HEK293 (cell line): Measurements from ENCODE around the gene WNT8B.

Source experiments
- CTCF ChIA-PET: fragments of 350-600 bp; formaldehyde crosslinking; extraction: SDS; loops from one replicate; lab custom pipeline; 2021; ENCODE audit warnings: antibody characterized with exemption; lab: Yijun Ruan, JAX
- POLR2A ChIA-PET: fragments of 300-600 bp; formaldehyde crosslinking; extraction: SDS; loops from one replicate; lab custom pipeline; 2020; ENCODE audit warnings: antibody characterized with exemption, inconsistent platforms; lab: Yijun Ruan, JAX
- H3K27ac ChIP-seq: fragments of 200-500 bp; sonication (Bioruptor generic); 2 replicates; pipeline ENCODE4 v1.5.1; 2014; ENCODE audit warnings: low read depth, low read length, control low read depth, inconsistent platforms; ENCODE audit errors: extremely low read depth
- H3K36me3 ChIP-seq, 2 experiments: fragments of 200-500 bp in 1 of 2; sonication (Bioruptor generic) in 1 of 2; 1 replicate in 1 of 2; 2 replicates in 1 of 2; pipeline ENCODE4 v1.5.1; 2014 to 2017; ENCODE audit warnings: inconsistent platforms in 2 of 2, low read length in 2 of 2; ENCODE audit not compliant: control insufficient read depth in 2 of 2, insufficient read depth in 1 of 2
- H3K4me1 ChIP-seq: fragments of 200-500 bp; sonication (Bioruptor generic); 2 replicates; pipeline ENCODE4 v1.5.1; 2014; ENCODE audit warnings: mild to moderate bottlenecking, low read length, inconsistent platforms; ENCODE audit not compliant: control insufficient read depth, insufficient read depth
- H3K4me3 ChIP-seq: 2 replicates; pipeline ENCODE4 v1.5.1; 2011; ENCODE audit warnings: low read depth, mild to moderate bottlenecking, control low read depth, low read length, moderate library complexity
- H3K9me3 ChIP-seq: fragments of 200-500 bp; sonication (Bioruptor generic); 2 replicates; pipeline ENCODE4 v1.5.1; 2014; ENCODE audit warnings: low read depth, low read length, inconsistent platforms; ENCODE audit not compliant: control insufficient read depth, insufficient read depth
- CTCF ChIP-seq: fragments of 450-650 bp; formaldehyde crosslinking; IDR thresholded peaks from 2 replicates; pipeline ENCODE4 v1.5.1; 2016; ENCODE audit warnings: missing biosample characterization, missing genetic modification characterization
- INSM2 ChIP-seq: fragments of 450-650 bp; formaldehyde crosslinking; IDR thresholded peaks from 2 replicates; pipeline ENCODE4 v1.5.1; 2016; ENCODE audit warnings: missing biosample characterization, missing genetic modification characterization
- KLF16 ChIP-seq: fragments of 450-650 bp; formaldehyde crosslinking; IDR thresholded peaks from 2 replicates; pipeline ENCODE4 v1.5.1; 2017; ENCODE audit warnings: missing biosample characterization, missing genetic modification characterization
- KLF9 ChIP-seq: fragments of 450-650 bp; formaldehyde crosslinking; IDR thresholded peaks from 2 replicates; pipeline ENCODE4 v1.5.1; 2016; ENCODE audit warnings: missing biosample characterization, missing genetic modification characterization, low read depth
- PRDM1 ChIP-seq: fragments of 450-650 bp; formaldehyde crosslinking; IDR thresholded peaks from 2 replicates; pipeline ENCODE4; 2016; ENCODE audit warnings: missing biosample characterization, missing genetic modification characterization
- PRDM4 ChIP-seq: fragments of 450-650 bp; formaldehyde crosslinking; IDR thresholded peaks from 2 replicates; pipeline ENCODE4 v1.5.1; 2017; ENCODE audit warnings: missing biosample characterization, missing genetic modification characterization
- SCRT2 ChIP-seq: fragments of 450-650 bp; formaldehyde crosslinking; IDR thresholded peaks from 2 replicates; pipeline ENCODE4 v1.5.1; 2016; ENCODE audit warnings: missing biosample characterization, missing genetic modification characterization
- ZBTB17 ChIP-seq: fragments of 450-650 bp; formaldehyde crosslinking; IDR thresholded peaks from 2 replicates; pipeline ENCODE4 v1.5.1; 2016; ENCODE audit warnings: missing biosample characterization, missing genetic modification characterization
- ZBTB8A ChIP-seq: fragments of 450-650 bp; formaldehyde crosslinking; IDR thresholded peaks from 2 replicates; pipeline ENCODE4 v1.5.1; 2016; ENCODE audit warnings: missing biosample characterization, missing genetic modification characterization
- ZFP3 ChIP-seq: fragments of 450-650 bp; formaldehyde crosslinking; IDR thresholded peaks from 2 replicates; pipeline ENCODE4 v1.5.1; 2016; ENCODE audit warnings: low read depth, missing biosample characterization, missing genetic modification characterization
- ZNF146 ChIP-seq: fragments of 450-650 bp; formaldehyde crosslinking; IDR thresholded peaks from 2 replicates; pipeline ENCODE4 v1.5.1; 2016; ENCODE audit warnings: missing biosample characterization, missing genetic modification characterization
- ZNF157 ChIP-seq: fragments of 450-650 bp; formaldehyde crosslinking; IDR thresholded peaks from 2 replicates; pipeline ENCODE4 v1.5.1; 2016; ENCODE audit warnings: missing biosample characterization, missing genetic modification characterization
- ZNF19 ChIP-seq: fragments of 450-650 bp; formaldehyde crosslinking; IDR thresholded peaks from 2 replicates; pipeline ENCODE4; 2016; ENCODE audit warnings: missing biosample characterization, missing genetic modification characterization, low read depth
- ZNF248 ChIP-seq: fragments of 450-650 bp; formaldehyde crosslinking; IDR thresholded peaks from 2 replicates; pipeline ENCODE4 v1.5.1; 2017; ENCODE audit warnings: missing biosample characterization, missing genetic modification characterization
- ZNF292 ChIP-seq: fragments of 450-650 bp; formaldehyde crosslinking; IDR thresholded peaks from 2 replicates; pipeline ENCODE4 v1.5.1; 2016; ENCODE audit warnings: low read depth, missing biosample characterization, missing genetic modification characterization, borderline replicate concordance
- ZNF449 ChIP-seq: fragments of 450-650 bp; formaldehyde crosslinking; IDR thresholded peaks from 2 replicates; pipeline ENCODE4 v1.5.1; 2017; ENCODE audit warnings: missing biosample characterization, mild to moderate bottlenecking, missing genetic modification characterization, moderate library complexity
- ZNF585B ChIP-seq: fragments of 450-650 bp; formaldehyde crosslinking; IDR thresholded peaks from 2 replicates; pipeline ENCODE4 v1.5.1; 2016; ENCODE audit warnings: missing biosample characterization, missing genetic modification characterization
- ZNF600 ChIP-seq: fragments of 450-650 bp; formaldehyde crosslinking; IDR thresholded peaks from 2 replicates; pipeline ENCODE4 v1.5.1; 2016; ENCODE audit warnings: missing biosample characterization, missing genetic modification characterization
- ZNF792 ChIP-seq: fragments of 450-650 bp; formaldehyde crosslinking; IDR thresholded peaks from 2 replicates; pipeline ENCODE4 v1.5.1; 2016; ENCODE audit warnings: missing biosample characterization, missing genetic modification characterization
- ZSCAN23 ChIP-seq: fragments of 450-650 bp; formaldehyde crosslinking; IDR thresholded peaks from 2 replicates; pipeline ENCODE4 v1.5.1; 2016; ENCODE audit warnings: missing biosample characterization, missing genetic modification characterization
- TF ChIP-seq, protein P1 (sequence below): fragments of 450-650 bp; formaldehyde crosslinking; IDR thresholded peaks from 2 replicates; pipeline ENCODE4 v1.5.1; 2016; ENCODE audit warnings: missing biosample characterization, missing genetic modification characterization

Gene WNT8B

GRCh38 chr10:100480002-100480401 lies 17.2 kb downstream of the WNT8B start:
- ChIA-PET CTCF (interaction anchor here (1.0 to 3.6 kb wide), 4 partner anchors 11 to 46 kb away, joined by 3 to 40 read pairs (median 7); no protein-coding TSS in a partner anchor), POLR2A (no interaction called here)
- 0 out of 2 replicates have a peak, but pooled peaks have one; percentile 11 for TF ChIP-seq ZNF146 (tag by site-specific recombination)
- TF ChIP-seq PRDM1 = peak; percentile 56; the same call in 1 of the 2 replicates
- TF ChIP-seq SCRT2 (tag by site-specific recombination) = peak; percentile 57; the same call in 1 of the 2 replicates
- TF ChIP-seq CTCF (tag by site-specific recombination) = no peak
- Histone ChIP-seq H3K36me3 (peaks cover 0 to 9% of the 10 kb centered on the region in 2 experiments; a peak in 1 of 3 replicates), H3K4me1 (peaks cover 8% of the 10 kb centered on the region), H3K27ac (no peak overlapping the region), H3K4me3 (no peak overlapping the region), H3K9me3 (no peaks in the 10 kb centered on the region)

DNA sequence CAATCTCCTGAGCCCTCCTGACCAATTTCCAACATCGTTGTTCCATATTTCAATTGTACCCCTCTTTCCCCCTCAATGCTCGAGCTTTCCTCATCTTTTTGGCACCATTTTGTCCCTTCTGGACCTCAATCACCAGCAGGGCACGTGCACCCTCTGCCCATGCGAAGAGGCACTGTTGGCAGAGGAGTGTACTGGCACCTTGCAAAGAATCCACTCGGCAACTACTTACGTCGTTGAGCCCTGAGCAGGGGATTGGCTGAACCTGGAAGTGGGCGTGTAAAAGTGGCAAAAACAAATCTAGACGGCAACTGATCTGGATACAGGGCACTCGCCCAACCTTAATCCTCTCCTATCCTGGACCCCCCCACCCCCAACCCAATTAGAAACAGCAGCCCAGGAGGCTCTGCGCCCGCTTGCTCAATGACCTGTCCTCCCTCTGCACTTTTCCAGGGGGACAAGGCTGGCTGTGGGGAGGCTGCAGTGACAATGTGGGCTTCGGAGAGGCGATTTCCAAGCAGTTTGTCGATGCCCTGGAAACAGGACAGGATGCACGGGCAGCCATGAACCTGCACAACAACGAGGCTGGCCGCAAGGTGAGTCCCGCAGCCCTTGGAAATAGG lies 18.8 kb downstream of the WNT8B start:
- H3K9me3 ChIP-seq = no peaks in the 10 kb centered on the region
- ChIA-PET CTCF (interaction anchor here (0.6 to 4.2 kb wide), 17 partner anchors 11 to 400 kb away, joined by 3 to 40 read pairs (median 11); partner anchors contain the start of genes NDUFB8 and SEC31B), POLR2A (no interaction called here)
- peak overlapping the region; percentile 40 for H3K4me3 ChIP-seq
- peaks cover 0 to 17% of the 10 kb centered on the region in 2 experiments; a peak in 1 of 3 replicates for H3K36me3 ChIP-seq
- peaks cover 8% of the 10 kb centered on the region for H3K4me1 ChIP-seq
- no peak overlapping the region; the same call in 1 of the 2 replicates for H3K27ac ChIP-seq
- TF ChIP-seq ZNF248 (tag by site-specific recombination) (no peak), KLF16 (tag by site-specific recombination) (no peak; the same call in 1 of the 2 replicates), ZBTB8A (tag by site-specific recombination) (peak; percentile 63; the same call in 1 of the 2 replicates), ZNF792 (tag by site-specific recombination) (no peak), ZNF449 (tag by site-specific recombination) (peak; percentile 95), CTCF (tag by site-specific recombination) (peak; percentile 29; the same call in 1 of the 2 replicates), ZNF600 (tag by site-specific recombination) (peak; percentile 74; the same call in 1 of the 2 replicates), ZNF585B (tag by site-specific recombination) (0 out of 2 replicates have a peak, but pooled peaks have one; percentile 33), ZNF19 (no peak), ZSCAN23 (tag by site-specific recombination) (no peak), INSM2 (tag by site-specific recombination) (no peak), ZFP3 (tag by site-specific recombination) (0 out of 2 replicates have a peak, but pooled peaks have one; percentile 32), ZBTB17 (tag by site-specific recombination) (peak; percentile 71), ZNF157 (tag by site-specific recombination) (no peak), PRDM4 (tag by site-specific recombination) (no peak), ZNF292 (no peak), KLF9 (tag by site-specific recombination) (peak; percentile 52; the same call in 1 of the 2 replicates)
- TF ChIP-seq, protein P1, sequence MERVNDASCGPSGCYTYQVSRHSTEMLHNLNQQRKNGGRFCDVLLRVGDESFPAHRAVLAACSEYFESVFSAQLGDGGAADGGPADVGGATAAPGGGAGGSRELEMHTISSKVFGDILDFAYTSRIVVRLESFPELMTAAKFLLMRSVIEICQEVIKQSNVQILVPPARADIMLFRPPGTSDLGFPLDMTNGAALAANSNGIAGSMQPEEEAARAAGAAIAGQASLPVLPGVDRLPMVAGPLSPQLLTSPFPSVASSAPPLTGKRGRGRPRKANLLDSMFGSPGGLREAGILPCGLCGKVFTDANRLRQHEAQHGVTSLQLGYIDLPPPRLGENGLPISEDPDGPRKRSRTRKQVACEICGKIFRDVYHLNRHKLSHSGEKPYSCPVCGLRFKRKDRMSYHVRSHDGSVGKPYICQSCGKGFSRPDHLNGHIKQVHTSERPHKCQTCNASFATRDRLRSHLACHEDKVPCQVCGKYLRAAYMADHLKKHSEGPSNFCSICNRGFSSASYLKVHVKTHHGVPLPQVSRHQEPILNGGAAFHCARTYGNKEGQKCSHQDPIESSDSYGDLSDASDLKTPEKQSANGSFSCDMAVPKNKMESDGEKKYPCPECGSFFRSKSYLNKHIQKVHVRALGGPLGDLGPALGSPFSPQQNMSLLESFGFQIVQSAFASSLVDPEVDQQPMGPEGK (tag by site-specific recombination) = peak; percentile 96
